SU-DHL-6 (cell line): ENCODE data around the gene NFYC.

ENCODE experiments used
- H2AFZ ChIP-seq: fragments of 200-600 bp; sonication (generic); 2 replicates; pipeline ENCODE4 v1.6.1; 2014; ENCODE audit warnings: low read depth, mild to moderate bottlenecking, moderate library complexity, mixed read lengths, antibody characterized with exemption, low read length; ENCODE audit not compliant: severe bottlenecking
- H3F3A ChIP-seq: fragments of 200-600 bp; shearing (Covaris generic); 2 replicates; pipeline ENCODE4 v1.6.0; 2016; ENCODE audit warnings: antibody characterized with exemption, mild to moderate bottlenecking; ENCODE audit not compliant: insufficient read depth
- H3K27ac ChIP-seq: fragments of 200-600 bp; sonication (generic); 2 replicates; pipeline ENCODE4 v1.5.1; 2016; ENCODE audit warnings: low read depth, mild to moderate bottlenecking, low read length, moderate library complexity, mixed read lengths
- H3K27me3 ChIP-seq: fragments of 200-600 bp; sonication (generic), shearing (Covaris generic); 2 replicates; pipeline ENCODE4 v1.6.0; 2014; ENCODE audit warnings: mild to moderate bottlenecking, low read length
- H3K36me3 ChIP-seq: fragments of 200-600 bp; sonication (generic); 2 replicates; pipeline ENCODE4 v1.6.1; 2014; ENCODE audit warnings: mild to moderate bottlenecking, low read length, mixed read lengths
- H3K4me2 ChIP-seq: fragments of 300-600, 200-600 bp; shearing (Covaris generic), sonication (generic); 2 replicates; pipeline ENCODE4 v1.6.0; 2014; ENCODE audit warnings: low read length, low read depth, mild to moderate bottlenecking; ENCODE audit not compliant: poor library complexity, severe bottlenecking
- H3K4me3 ChIP-seq: fragments of 200-600 bp; sonication (generic); 2 replicates; pipeline ENCODE4 v1.5.1; 2014; ENCODE audit warnings: antibody characterized with exemption, low read length, mild to moderate bottlenecking, mixed read lengths; ENCODE audit not compliant: insufficient read depth, poor library complexity, severe bottlenecking
- H3K79me2 ChIP-seq: fragments of 200-600 bp; sonication (generic); 2 replicates; pipeline ENCODE4 v1.6.1; 2014; ENCODE audit warnings: mild to moderate bottlenecking, low read length, moderate library complexity; ENCODE audit not compliant: insufficient read depth
- H3K9ac ChIP-seq: fragments of 200-600 bp; sonication (generic); 2 replicates; pipeline ENCODE4 v1.7.0; 2014; ENCODE audit warnings: mild to moderate bottlenecking, low read length
- H3K9me2 ChIP-seq: fragments of 200-600 bp; sonication (generic); replicated peaks from 2 replicates; pipeline ENCODE4 v1.6.1; 2014; ENCODE audit warnings: low read length; ENCODE audit not compliant: insufficient read depth
- H3K9me3 ChIP-seq: fragments of 200-600 bp; sonication (generic); 2 replicates; pipeline ENCODE4 v1.6.1; 2014; ENCODE audit warnings: low read length, mixed read lengths; ENCODE audit not compliant: insufficient read depth
- H4K20me1 ChIP-seq: fragments of 200-600 bp; sonication (generic); 2 replicates; pipeline ENCODE4 v1.6.1; 2014; ENCODE audit warnings: low read depth, mild to moderate bottlenecking, antibody characterized with exemption, low read length, moderate library complexity, mixed read lengths
- CTCF ChIP-seq: fragments of 200-600 bp; sonication (generic); IDR thresholded peaks from one replicate; pipeline ENCODE4 v1.5.1; 2017; ENCODE audit warnings: antibody characterized with exemption, mild to moderate bottlenecking, low read length, moderate library complexity; ENCODE audit not compliant: insufficient read depth, poor library complexity, severe bottlenecking
- EZH2phosphoT487 ChIP-seq: fragments of 200-600 bp; sonication (generic), shearing (Covaris generic); conservative IDR thresholded peaks from 2 replicates; pipeline ENCODE4 v1.6.1; 2018; ENCODE audit warnings: mild to moderate bottlenecking, antibody characterized with exemption, low read length, moderate library complexity, mixed read lengths

Gene NFYC

GRCh38 chr1:40668769-40669525 lies 22.6 kb upstream of the NFYC start:
- H2AFZ ChIP-seq, result peak overlapping the region; percentile 49
- no peak overlapping the region for H3K27ac ChIP-seq
- peak overlapping the region; percentile 48 for H3K4me2 ChIP-seq
- H3K27me3 ChIP-seq, result no peaks in the 10 kb centered on the region
- H3K9ac ChIP-seq, result peak overlapping the region; percentile 22; the same call in 1 of the 2 replicates
- TF ChIP-seq EZH2phosphoT487, result no peak
- peak; percentile 93 for TF ChIP-seq CTCF
- H3K4me3 ChIP-seq, result no peak overlapping the region
- no peaks in the 10 kb centered on the region for H3K36me3 ChIP-seq
- H3F3A ChIP-seq, result 0 out of 2 replicates have a peak, but pooled peaks cover under 1% of the 10 kb centered on the region
- H3K9me3 ChIP-seq, result no peaks in the 10 kb centered on the region
- H4K20me1 ChIP-seq, result no peaks in the 10 kb centered on the region
- H3K79me2 ChIP-seq, result no peaks in the 10 kb centered on the region
- no peaks in the 10 kb centered on the region for H3K9me2 ChIP-seq

GRCh38 chr1:40673452-40673851 lies 18.1 kb upstream of the NFYC start:
- Histone ChIP-seq H3K9me3 (no peaks in the 10 kb centered on the region), H3K27me3 (no peaks in the 10 kb centered on the region), H3K4me2 (no peak overlapping the region), H4K20me1 (no peaks in the 10 kb centered on the region), H3F3A (no peaks in the 10 kb centered on the region), H3K9me2 (no peaks in the 10 kb centered on the region), H3K9ac (no peak overlapping the region), H3K79me2 (no peaks in the 10 kb centered on the region), H2AFZ (no peak overlapping the region), H3K36me3 (no peaks in the 10 kb centered on the region), H3K27ac (no peak overlapping the region), H3K4me3 (no peak overlapping the region)
- TF ChIP-seq EZH2phosphoT487, result no peak
- no peak for TF ChIP-seq CTCF

DNA sequence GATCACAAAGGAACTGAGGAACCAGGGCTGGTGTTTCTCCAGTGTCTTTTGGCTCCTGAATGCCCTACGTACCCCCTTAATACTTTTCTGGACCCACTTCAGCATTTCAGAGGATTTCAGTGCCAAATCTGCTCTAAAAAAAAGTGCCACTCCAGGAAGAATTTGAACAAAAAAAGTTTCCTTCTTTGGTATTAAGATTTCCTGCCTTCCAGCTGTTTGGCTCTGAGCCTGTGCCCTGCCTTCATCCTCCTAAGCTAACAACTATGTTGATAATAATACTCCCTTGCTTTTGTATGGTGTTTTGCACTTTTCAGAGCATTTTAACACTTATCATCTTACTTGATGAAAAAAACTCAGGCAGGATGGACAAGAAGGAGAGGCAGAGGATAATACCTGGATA lies 15.0 kb upstream of the NFYC start:
- TF ChIP-seq CTCF (no peak), EZH2phosphoT487 (no peak)
- Histone ChIP-seq H2AFZ (no peak overlapping the region), H3K79me2 (no peaks in the 10 kb centered on the region), H3K9ac (no peak overlapping the region), H4K20me1 (no peaks in the 10 kb centered on the region), H3K36me3 (no peaks in the 10 kb centered on the region), H3K27me3 (no peaks in the 10 kb centered on the region), H3F3A (no peaks in the 10 kb centered on the region), H3K9me3 (no peaks in the 10 kb centered on the region), H3K9me2 (no peaks in the 10 kb centered on the region), H3K4me3 (no peak overlapping the region), H3K27ac (no peak overlapping the region), H3K4me2 (no peak overlapping the region)
